ENCODE results near the gene SLX4IP.

DNA sequence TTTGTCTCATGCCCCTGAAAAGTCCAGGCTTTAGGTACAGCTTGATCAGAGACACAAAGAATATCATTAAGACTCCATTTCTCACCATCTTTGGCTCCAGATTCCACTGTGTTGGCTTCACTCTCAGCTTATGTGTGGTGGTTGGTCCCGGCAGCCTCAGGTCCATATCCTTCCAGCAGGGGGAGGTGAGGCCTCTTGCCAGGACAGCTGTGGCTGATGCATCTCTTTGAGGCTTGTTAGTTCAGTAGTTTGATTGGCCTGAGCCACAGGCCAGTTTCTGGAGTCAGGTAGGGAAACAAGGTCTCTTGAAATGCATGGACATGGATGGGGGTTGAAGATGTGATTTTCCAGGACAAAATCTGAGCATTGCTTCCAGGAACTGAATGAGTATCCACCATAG, 176.3 kb downstream of the SLX4IP start:
- TF ChIP-seq, protein P1, sequence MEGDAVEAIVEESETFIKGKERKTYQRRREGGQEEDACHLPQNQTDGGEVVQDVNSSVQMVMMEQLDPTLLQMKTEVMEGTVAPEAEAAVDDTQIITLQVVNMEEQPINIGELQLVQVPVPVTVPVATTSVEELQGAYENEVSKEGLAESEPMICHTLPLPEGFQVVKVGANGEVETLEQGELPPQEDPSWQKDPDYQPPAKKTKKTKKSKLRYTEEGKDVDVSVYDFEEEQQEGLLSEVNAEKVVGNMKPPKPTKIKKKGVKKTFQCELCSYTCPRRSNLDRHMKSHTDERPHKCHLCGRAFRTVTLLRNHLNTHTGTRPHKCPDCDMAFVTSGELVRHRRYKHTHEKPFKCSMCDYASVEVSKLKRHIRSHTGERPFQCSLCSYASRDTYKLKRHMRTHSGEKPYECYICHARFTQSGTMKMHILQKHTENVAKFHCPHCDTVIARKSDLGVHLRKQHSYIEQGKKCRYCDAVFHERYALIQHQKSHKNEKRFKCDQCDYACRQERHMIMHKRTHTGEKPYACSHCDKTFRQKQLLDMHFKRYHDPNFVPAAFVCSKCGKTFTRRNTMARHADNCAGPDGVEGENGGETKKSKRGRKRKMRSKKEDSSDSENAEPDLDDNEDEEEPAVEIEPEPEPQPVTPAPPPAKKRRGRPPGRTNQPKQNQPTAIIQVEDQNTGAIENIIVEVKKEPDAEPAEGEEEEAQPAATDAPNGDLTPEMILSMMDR (IDR thresholded peaks at IDR 0.05), result no peak
- no peak for TF ChIP-seq EZH2 (IDR thresholded peaks at IDR 0.05; ENCODE audit: borderline replicate concordance, insufficient read depth, low read depth, low read length, poor library complexity, severe bottlenecking)

All from B cell (primary cell).